CD4-positive, alpha-beta memory T cell (primary cell): Measurements from ENCODE around the gene CNTNAP1. TPM values are rescaled to one million over a fixed set of nuclear protein-coding genes. Genes with fewer than 3 reads are reported as not detected.

Experiments
- CTCF ChIA-PET: fragments of 350-600 bp; sonication (Branson Sonifier 250); formaldehyde crosslinking; loops from one replicate; lab custom pipeline; 2021; ENCODE audit warnings: inconsistent platforms; ENCODE audit not compliant: partially characterized antibody; lab: Charles Lee
- POLR2A ChIA-PET: fragments of 350-600 bp; sonication (Branson Sonifier 250); formaldehyde crosslinking; loops from one replicate; lab custom pipeline; 2021; ENCODE audit not compliant: partially characterized antibody; lab: Charles Lee
- DNase-seq, 5 donors: peaks; one replicate each; pipeline versions ENCODE4 v3.0.0 to v3.0.0-alpha.2; 2020 to 2022; ENCODE audit warnings: mixed read lengths in 1 of 5
- H3K27ac ChIP-seq: one replicate; pipeline ENCODE4 v1.7.0; 2013; ENCODE audit warnings: low read depth, low read length
- H3K27me3 ChIP-seq: 2 replicates; pipeline ENCODE4 v1.7.0; 2013; ENCODE audit warnings: mild to moderate bottlenecking, low read length, moderate library complexity; ENCODE audit not compliant: insufficient read depth
- H3K36me3 ChIP-seq: 2 replicates; pipeline ENCODE4 v1.7.0; 2013; ENCODE audit warnings: mild to moderate bottlenecking, low read length, moderate library complexity; ENCODE audit not compliant: insufficient read depth
- H3K4me1 ChIP-seq: 2 replicates; pipeline ENCODE4 v1.7.0; 2013; ENCODE audit warnings: mild to moderate bottlenecking, low read length, moderate library complexity; ENCODE audit not compliant: insufficient read depth
- H3K4me3 ChIP-seq, 2 donors: one replicate each; pipeline ENCODE4 v1.7.0; 2013; ENCODE audit warnings: low read length in 2 of 2, mild to moderate bottlenecking in 1 of 2
- H3K9me3 ChIP-seq, 2 donors: one replicate each; pipeline ENCODE4 v1.7.0; 2013; ENCODE audit warnings: low read length in 2 of 2, control low read depth in 1 of 2; ENCODE audit not compliant: control insufficient read depth in 1 of 2
- H3K27ac Mint-ChIP-seq, 7 donors: one replicate each; pipeline ENCODE4 v1.8.0; 2020 to 2021; ENCODE audit warnings: mixed read lengths in 7 of 7, mild to moderate bottlenecking in 6 of 7, inconsistent platforms in 3 of 7, moderate library complexity in 3 of 7
- H3K27me3 Mint-ChIP-seq, 2 donors: one replicate each; pipeline ENCODE4 v1.8.0; 2020 to 2021; ENCODE audit warnings: mixed read lengths in 2 of 2
- H3K36me3 Mint-ChIP-seq, 2 donors: one replicate each; pipeline ENCODE4 v1.8.0; 2020 to 2021; ENCODE audit warnings: mixed read lengths in 2 of 2, inconsistent platforms in 1 of 2, mild to moderate bottlenecking in 1 of 2
- H3K4me1 Mint-ChIP-seq, 4 donors: one replicate each; pipeline ENCODE4 v1.8.0; 2020 to 2021; ENCODE audit warnings: mixed read lengths in 4 of 4, mild to moderate bottlenecking in 1 of 4
- H3K4me3 Mint-ChIP-seq, 8 donors: one replicate each; pipeline ENCODE4 v1.8.0; 2020 to 2021; ENCODE audit warnings: mixed read lengths in 8 of 8, mild to moderate bottlenecking in 7 of 8, moderate library complexity in 6 of 8, inconsistent platforms in 3 of 8
- H3K9me3 Mint-ChIP-seq, 8 donors: one replicate each; pipeline ENCODE4 v1.8.0; 2020 to 2021; ENCODE audit warnings: mixed read lengths in 8 of 8, mild to moderate bottlenecking in 5 of 8, inconsistent platforms in 3 of 8, moderate library complexity in 1 of 8
- intact Hi-C: fragments of 100-400 bp; cut with micrococcal nuclease; formaldehyde crosslinking; loops from one replicate; pipeline ENCODE4 v1.15.1; 2023
- polyA plus RNA-seq, 2 donors: library from polyadenylated mRNA; unstranded; fragments of 300-500 nt; fragmentation: Illumina TruSeq; gene quantifications; one replicate each; pipeline ENCODE4 v1.2.3, GENCODE V29; 2021
- total RNA-seq, 2 experiments: library from RNA; stranded (reverse); gene quantifications; one replicate each; pipeline ENCODE4 v1.2.3, GENCODE V29; 2021

Gene CNTNAP1
- total and polyA plus RNA-seq, 4 experiments from 2014 or later = 1.2 to 3.0 (median 2.5) TPM; not detected in 1

DNA sequence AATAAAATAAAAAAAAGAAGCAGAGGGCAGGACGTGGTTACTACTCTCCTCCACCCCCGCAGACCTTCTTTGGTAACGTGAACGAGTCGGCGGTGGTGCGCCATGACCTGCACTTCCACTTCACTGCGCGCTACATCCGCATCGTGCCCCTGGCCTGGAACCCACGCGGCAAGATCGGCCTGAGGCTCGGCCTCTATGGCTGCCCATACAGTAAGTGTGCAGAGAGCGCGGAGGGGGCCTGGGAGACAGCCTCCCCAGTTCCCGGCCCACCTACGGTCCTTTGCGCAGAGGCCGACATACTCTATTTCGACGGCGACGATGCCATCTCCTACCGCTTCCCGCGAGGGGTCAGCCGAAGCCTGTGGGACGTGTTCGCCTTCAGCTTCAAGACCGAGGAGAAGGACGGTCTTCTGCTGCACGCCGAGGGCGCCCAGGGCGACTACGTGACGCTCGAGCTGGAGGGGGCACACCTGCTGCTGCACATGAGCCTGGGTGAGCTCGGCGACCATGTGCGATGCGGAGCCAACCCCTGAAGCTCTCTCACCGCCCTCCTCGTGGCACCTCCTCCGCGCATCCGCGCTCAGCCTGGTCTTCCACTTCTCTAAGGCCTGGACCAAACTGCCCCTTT, 2.7 kb downstream of the CNTNAP1 start:
- peaks cover 21 to 39% (median 32%) of the 10 kb centered on the region in 4 donors for H3K4me1 Mint-ChIP-seq
- peaks cover 12% of the 10 kb centered on the region for H3K27me3 ChIP-seq
- intact Hi-C loops = no loop called here
- peak overlapping the region in 2 of 8 donors; percentile 13 to 42 for H3K4me3 Mint-ChIP-seq
- CTCF ChIA-PET = interaction anchor here (0.5 to 3.2 kb wide), 3 partner anchors 50 to 107 kb away, joined by 3 to 12 read pairs (median 3); partner anchors contain the start of gene PSMC3IP
- no peaks in the 10 kb centered on the region for H3K9me3 ChIP-seq
- peaks cover 13 to 23% of the 10 kb centered on the region in 2 donors for H3K27me3 Mint-ChIP-seq
- peaks cover 0 to 1% of the 10 kb centered on the region in 2 donors for H3K36me3 Mint-ChIP-seq
- POLR2A ChIA-PET = no interaction called here
- H3K27ac Mint-ChIP-seq = no peak overlapping the region
- H3K27ac ChIP-seq = no peak overlapping the region
- H3K36me3 ChIP-seq = no peaks in the 10 kb centered on the region
- no peak for DNase-seq
- H3K9me3 Mint-ChIP-seq = no peaks in the 10 kb centered on the region
- peaks cover 35% of the 10 kb centered on the region for H3K4me1 ChIP-seq
- no peak overlapping the region for H3K4me3 ChIP-seq

GRCh38 chr17:42685831-42686230, 3.5 kb downstream of the CNTNAP1 start:
- no peaks in the 10 kb centered on the region for H3K36me3 ChIP-seq
- no peaks in the 10 kb centered on the region for H3K9me3 ChIP-seq
- no peak overlapping the region for H3K4me3 Mint-ChIP-seq
- peaks cover 18 to 34% (median 27%) of the 10 kb centered on the region in 4 donors for H3K4me1 Mint-ChIP-seq
- peaks cover 28% of the 10 kb centered on the region for H3K4me1 ChIP-seq
- peaks cover 11 to 20% of the 10 kb centered on the region in 2 donors for H3K27me3 Mint-ChIP-seq
- no peak overlapping the region for H3K27ac Mint-ChIP-seq
- no peak for DNase-seq
- CTCF ChIA-PET = interaction anchor here (3.2 kb wide), 1 partner anchor 107 kb away, joined by 12 read pairs; the partner anchor contains the start of gene PSMC3IP
- H3K27ac ChIP-seq = no peak overlapping the region
- POLR2A ChIA-PET = no interaction called here
- H3K36me3 Mint-ChIP-seq = peaks cover 0 to 1% of the 10 kb centered on the region in 2 donors
- intact Hi-C loops = no loop called here
- H3K9me3 Mint-ChIP-seq = no peaks in the 10 kb centered on the region
- H3K4me3 ChIP-seq = no peak overlapping the region
- peaks cover 12% of the 10 kb centered on the region for H3K27me3 ChIP-seq

GRCh38 chr17:42686520-42687128, 4.3 kb downstream of the CNTNAP1 start:
- Mint-ChIP-seq H3K9me3 (no peaks in the 10 kb centered on the region), H3K4me3 (no peak overlapping the region), H3K4me1 (peaks cover 14 to 26% (median 21%) of the 10 kb centered on the region in 4 donors), H3K27ac (no peak overlapping the region), H3K36me3 (no peaks in the 10 kb centered on the region), H3K27me3 (peaks cover 8 to 16% of the 10 kb centered on the region in 2 donors)
- no peaks in the 10 kb centered on the region for H3K36me3 ChIP-seq
- no peak for DNase-seq
- H3K4me3 ChIP-seq = no peak overlapping the region
- no peak overlapping the region for H3K27ac ChIP-seq
- no peaks in the 10 kb centered on the region for H3K9me3 ChIP-seq
- POLR2A ChIA-PET = no interaction called here
- CTCF ChIA-PET = no interaction called here
- peaks cover 22% of the 10 kb centered on the region for H3K4me1 ChIP-seq
- peaks cover 9% of the 10 kb centered on the region for H3K27me3 ChIP-seq
- intact Hi-C loops = no loop called here

DNA sequence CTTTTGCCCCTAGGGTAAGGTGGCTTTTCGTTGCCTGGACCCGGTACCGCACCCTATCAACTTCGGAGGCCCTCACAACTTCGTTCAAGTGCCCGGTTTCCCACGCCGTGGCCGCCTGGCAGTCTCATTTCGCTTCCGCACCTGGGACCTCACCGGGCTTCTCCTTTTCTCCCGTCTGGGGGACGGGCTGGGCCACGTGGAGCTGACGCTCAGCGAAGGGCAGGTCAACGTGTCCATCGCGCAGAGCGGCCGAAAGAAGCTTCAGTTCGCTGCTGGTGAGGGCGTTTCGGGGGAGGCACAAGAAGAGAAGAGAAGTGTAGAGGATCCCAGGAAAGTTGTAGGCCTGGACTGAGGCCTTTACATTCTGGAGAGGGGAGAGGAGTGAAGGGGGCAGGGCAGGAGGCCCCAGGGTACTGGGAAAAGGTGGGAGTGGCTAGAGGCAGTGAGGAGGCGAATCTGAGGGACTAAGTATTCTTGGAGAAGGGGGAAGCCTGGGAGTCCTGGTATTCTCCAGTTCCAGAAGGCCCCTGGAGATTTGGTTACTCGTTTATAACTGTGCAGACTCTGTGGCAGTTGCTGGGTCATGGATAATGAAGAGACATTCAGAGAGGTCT, 5.5 kb downstream of the CNTNAP1 start:
- intact Hi-C loops = no loop called here
- no peaks in the 10 kb centered on the region for H3K36me3 Mint-ChIP-seq
- peaks cover 3 to 6% of the 10 kb centered on the region in 2 donors for H3K27me3 Mint-ChIP-seq
- Histone ChIP-seq H3K27ac (no peak overlapping the region), H3K36me3 (no peaks in the 10 kb centered on the region), H3K9me3 (no peaks in the 10 kb centered on the region), H3K4me1 (peaks cover 10% of the 10 kb centered on the region), H3K4me3 (no peak overlapping the region), H3K27me3 (peaks cover 5% of the 10 kb centered on the region)
- H3K27ac Mint-ChIP-seq = no peak overlapping the region
- H3K4me3 Mint-ChIP-seq = no peak overlapping the region
- no peaks in the 10 kb centered on the region for H3K9me3 Mint-ChIP-seq
- CTCF ChIA-PET = no interaction called here
- no peak for DNase-seq
- POLR2A ChIA-PET = no interaction called here
- H3K4me1 Mint-ChIP-seq = peaks cover 6 to 15% (median 11%) of the 10 kb centered on the region in 4 donors

- CTCF ChIA-PET = interaction anchor here (1.1 kb wide), 1 partner anchor 10 kb away, joined by 3 read pairs; no protein-coding TSS in a partner anchor
- Mint-ChIP-seq H3K27ac (no peak overlapping the region), H3K27me3 (no peaks in the 10 kb centered on the region), H3K4me3 (no peak overlapping the region), H3K36me3 (peaks cover under 1 to 1% of the 10 kb centered on the region in 2 donors), H3K9me3 (no peaks in the 10 kb centered on the region), H3K4me1 (peaks cover 0 to 3% (median 2%) of the 10 kb centered on the region in 4 donors)
- Histone ChIP-seq H3K36me3 (no peaks in the 10 kb centered on the region), H3K27ac (no peak overlapping the region), H3K9me3 (no peaks in the 10 kb centered on the region), H3K4me3 (no peak overlapping the region), H3K27me3 (no peaks in the 10 kb centered on the region), H3K4me1 (no peaks in the 10 kb centered on the region)
- intact Hi-C loops = no loop called here
- no peak for DNase-seq
- POLR2A ChIA-PET = interaction anchor here (1.2 kb wide), 1 partner anchor 19 kb away, joined by 3 read pairs; no protein-coding TSS in a partner anchor
Measured at GRCh38 chr17:42690596-42690995, 8.3 kb downstream of the CNTNAP1 start.

GRCh38 chr17:42691021-42691545, 8.8 kb downstream of the CNTNAP1 start:
- ChIA-PET POLR2A (no interaction called here), CTCF (no interaction called here)
- no peak overlapping the region for H3K27ac Mint-ChIP-seq

GRCh38 chr17:42692489-42692888, 10.2 kb downstream of the CNTNAP1 start:
- H3K27ac Mint-ChIP-seq = peak overlapping the region in 1 of 7 donors; percentile 57
- Histone ChIP-seq H3K36me3 (no peaks in the 10 kb centered on the region), H3K27ac (no peak overlapping the region), H3K4me3 (no peak overlapping the region), H3K27me3 (no peaks in the 10 kb centered on the region), H3K9me3 (no peaks in the 10 kb centered on the region), H3K4me1 (no peaks in the 10 kb centered on the region)
- no peak overlapping the region for H3K4me3 Mint-ChIP-seq
- peaks cover 4 to 6% of the 10 kb centered on the region in 2 donors for H3K36me3 Mint-ChIP-seq
- no peak for DNase-seq
- CTCF ChIA-PET = interaction anchor here (2.2 kb wide), 1 partner anchor 114 kb away, joined by 5 read pairs; no protein-coding TSS in a partner anchor
- no peaks in the 10 kb centered on the region for H3K9me3 Mint-ChIP-seq
- intact Hi-C loops = no loop called here
- no peaks in the 10 kb centered on the region for H3K27me3 Mint-ChIP-seq
- POLR2A ChIA-PET = no interaction called here
- peaks cover 0 to 3% (median 2%) of the 10 kb centered on the region in 4 donors for H3K4me1 Mint-ChIP-seq

More at GRCh38 chr17:42691021-42691545, 8.8 kb downstream of the CNTNAP1 start:
- no peaks in the 10 kb centered on the region for H3K27me3 ChIP-seq
- Mint-ChIP-seq H3K4me1 (peaks cover 0 to 3% (median 2%) of the 10 kb centered on the region in 4 donors), H3K9me3 (no peaks in the 10 kb centered on the region), H3K36me3 (peaks cover 4 to 6% of the 10 kb centered on the region in 2 donors), H3K4me3 (no peak overlapping the region), H3K27me3 (no peaks in the 10 kb centered on the region)
- H3K36me3 ChIP-seq = no peaks in the 10 kb centered on the region
- intact Hi-C loops = no loop called here
- no peaks in the 10 kb centered on the region for H3K9me3 ChIP-seq
- H3K27ac ChIP-seq = no peak overlapping the region
- H3K4me1 ChIP-seq = no peaks in the 10 kb centered on the region
- no peak overlapping the region for H3K4me3 ChIP-seq
- no peak for DNase-seq
